Fibroblast of peridontal ligament (primary cell): Measurements from ENCODE around the gene SYNRG.

Source experiments
- DNase-seq: peaks from one replicate; pipeline ENCODE4 v3.0.0-alpha.2; 2010; ENCODE audit errors: extremely low read depth

Gene SYNRG

DNA sequence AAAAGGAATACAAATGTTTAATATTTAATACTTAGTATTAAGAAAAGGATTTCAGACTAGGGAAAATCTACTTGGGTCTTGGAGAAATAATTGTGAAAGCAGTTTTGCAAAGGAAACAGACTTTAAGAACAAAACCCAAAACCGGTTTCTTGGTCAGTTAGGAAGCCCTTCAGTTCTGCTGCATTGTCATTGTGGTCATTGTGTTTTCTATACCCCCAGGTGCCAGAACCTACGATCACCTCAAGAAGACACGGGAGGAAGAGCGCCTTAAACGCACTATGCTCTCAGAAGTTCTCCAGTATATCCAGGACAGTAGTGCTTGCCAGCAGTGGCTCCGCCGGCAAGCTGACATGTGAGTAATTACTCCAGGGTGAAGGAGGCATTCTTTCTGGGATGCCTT is 139.0 kb downstream of the SYNRG start:
- DNase-seq: no peak

DNA sequence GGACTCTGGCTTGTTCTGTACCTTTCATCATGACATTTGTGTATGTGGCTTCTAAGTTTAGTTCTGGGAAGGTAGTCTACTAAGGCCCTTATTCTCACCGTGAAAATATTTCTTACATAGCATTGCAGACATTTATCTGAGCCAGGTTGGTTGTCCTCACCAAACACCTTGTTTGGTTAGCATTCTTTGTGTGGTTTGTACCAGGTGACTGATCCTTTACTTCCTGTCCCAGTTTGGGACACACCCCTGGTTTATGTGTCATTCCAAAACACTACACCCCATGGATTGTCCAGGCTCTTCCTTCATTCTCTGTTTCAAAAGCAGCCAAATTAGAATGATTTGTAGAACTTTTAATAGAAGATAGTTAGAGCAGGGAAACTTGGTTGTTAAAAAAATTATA is 142.7 kb downstream of the SYNRG start:
- no peak for DNase-seq

DNA sequence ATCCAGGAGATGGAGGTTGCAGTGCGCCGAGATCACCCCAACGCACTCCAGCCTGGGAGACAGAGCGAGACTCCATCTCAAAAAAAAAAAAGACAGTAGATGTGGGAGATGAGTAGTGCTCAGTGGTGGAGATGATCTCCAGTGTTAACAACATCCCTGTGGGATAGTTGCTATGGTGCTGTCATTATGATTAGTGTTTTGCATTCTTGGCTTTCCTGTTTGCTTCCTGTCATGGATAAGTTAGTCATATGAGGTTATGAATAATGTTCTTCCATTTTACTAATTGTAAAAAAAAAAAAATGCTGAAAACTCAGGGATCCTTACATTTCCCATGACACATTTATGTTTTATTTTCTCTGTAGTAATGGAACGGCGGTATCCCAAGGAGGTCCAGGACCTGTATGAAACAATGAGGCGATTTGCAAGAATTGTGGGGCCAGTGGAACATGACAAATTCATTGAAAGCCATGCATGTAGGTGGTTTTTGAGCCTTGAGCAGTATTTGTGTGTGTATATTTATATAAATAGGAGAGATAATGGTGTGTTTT is 144.1 kb downstream of the SYNRG start:
- no peak for DNase-seq
